Trophoblast cell (in vitro differentiated cells and primary cell): ENCODE measurements around the gene ZNF175.

ENCODE experiments used
- DNase-seq, 2 donors: peaks; one replicate each; pipeline ENCODE4 v3.0.0-alpha.2; 2016
- H2AFZ ChIP-seq: 2 replicates; pipeline ENCODE4 v1.6.1; 2013; ENCODE audit warnings: low read length, moderate library complexity, mild to moderate bottlenecking; ENCODE audit not compliant: insufficient read depth, poor library complexity
- H2AK5ac ChIP-seq: 2 replicates; pipeline ENCODE4 v1.6.1; 2013; ENCODE audit warnings: mild to moderate bottlenecking, low read length
- H2BK120ac ChIP-seq: 2 replicates; pipeline ENCODE4 v1.6.1; 2013; ENCODE audit warnings: low read length, mild to moderate bottlenecking, moderate library complexity; ENCODE audit not compliant: insufficient read depth, poor library complexity
- H2BK12ac ChIP-seq: 2 replicates; pipeline ENCODE4 v1.6.1; 2013; ENCODE audit warnings: mild to moderate bottlenecking, low read length, moderate library complexity
- H2BK5ac ChIP-seq: 2 replicates; pipeline ENCODE4 v1.6.1; 2013; ENCODE audit warnings: low read length, low read depth, moderate library complexity, mild to moderate bottlenecking; ENCODE audit not compliant: poor library complexity
- H3K14ac ChIP-seq: 2 replicates; pipeline ENCODE4 v1.6.1; 2013; ENCODE audit warnings: mild to moderate bottlenecking, low read length
- H3K18ac ChIP-seq: 2 replicates; pipeline ENCODE4 v1.6.1; 2013; ENCODE audit warnings: mild to moderate bottlenecking, low read length
- H3K23ac ChIP-seq: 2 replicates; pipeline ENCODE4 v1.6.1; 2013; ENCODE audit warnings: low read length
- H3K27ac ChIP-seq: 2 replicates; pipeline ENCODE4 v1.5.1; 2013; ENCODE audit warnings: low read depth, mild to moderate bottlenecking, inconsistent platforms, low read length, moderate library complexity
- H3K27me3 ChIP-seq: 2 replicates; pipeline ENCODE4 v1.6.1; 2013; ENCODE audit warnings: inconsistent platforms, mild to moderate bottlenecking, low read length, moderate library complexity; ENCODE audit not compliant: insufficient read depth
- H3K36me3 ChIP-seq, 2 experiments: 1 replicate in 1 of 2; 2 replicates in 1 of 2; pipeline ENCODE4 v1.6.1; 2013; ENCODE audit warnings: low read length in 2 of 2, mild to moderate bottlenecking in 2 of 2, moderate library complexity in 1 of 2; ENCODE audit not compliant: insufficient read depth in 2 of 2, control insufficient read depth in 1 of 2
- H3K4ac ChIP-seq: 2 replicates; pipeline ENCODE4 v1.6.1; 2013; ENCODE audit warnings: low read depth, mild to moderate bottlenecking, low read length, moderate library complexity
- H3K4me1 ChIP-seq, 2 experiments: 1 replicate in 1 of 2; 2 replicates in 1 of 2; pipeline ENCODE4 v1.6.1; 2013; ENCODE audit warnings: low read length in 2 of 2, mild to moderate bottlenecking in 2 of 2, moderate library complexity in 1 of 2; ENCODE audit not compliant: insufficient read depth in 2 of 2, control insufficient read depth in 1 of 2
- H3K4me2 ChIP-seq: 2 replicates; pipeline ENCODE4 v1.6.1; 2013; ENCODE audit warnings: inconsistent platforms, mild to moderate bottlenecking, low read length, moderate library complexity
- H3K4me3 ChIP-seq: 2 replicates; pipeline ENCODE4 v1.5.1; 2013; ENCODE audit warnings: mild to moderate bottlenecking, low read depth, low read length, inconsistent platforms
- H3K79me1 ChIP-seq: one replicate; pipeline ENCODE4 v1.6.1; 2013; ENCODE audit warnings: low read length
- H3K79me2 ChIP-seq: 2 replicates; pipeline ENCODE4 v1.6.1; 2013; ENCODE audit warnings: low read length, mild to moderate bottlenecking; ENCODE audit not compliant: control insufficient read depth, insufficient read depth, poor library complexity
- H3K9ac ChIP-seq: 2 replicates; pipeline ENCODE4 v1.6.1; 2013; ENCODE audit warnings: mild to moderate bottlenecking, low read length
- H3K9me3 ChIP-seq: 2 replicates; pipeline ENCODE4 v1.6.1; 2013; ENCODE audit warnings: low read depth, mild to moderate bottlenecking, control low read depth, inconsistent platforms, low read length; ENCODE audit not compliant: insufficient read depth
- H4K12ac ChIP-seq: 2 replicates; pipeline ENCODE4 v1.6.1; 2013; ENCODE audit warnings: low read depth, mild to moderate bottlenecking, low read length, moderate library complexity
- H4K8ac ChIP-seq: 2 replicates; pipeline ENCODE4 v1.6.1; 2013; ENCODE audit warnings: low read depth, mild to moderate bottlenecking, low read length, moderate library complexity
- H4K91ac ChIP-seq: one replicate; pipeline ENCODE4 v1.6.1; 2013; ENCODE audit warnings: low read depth, mild to moderate bottlenecking, low read length, moderate library complexity
- WGBS: extraction: QIAGEN DNeasy Blood & Tissue Kit; methylation state at CpG from one replicate; pipeline ENCODE4 v1.1.7; 2013; ENCODE audit warnings: missing lambda C conversion rate; ENCODE audit not compliant: insufficient read length, insufficient coverage; ENCODE audit errors: extremely low coverage; 5-methylcytosine and 5-hydroxymethylcytosine counted together

The ZNF175 gene

DNA sequence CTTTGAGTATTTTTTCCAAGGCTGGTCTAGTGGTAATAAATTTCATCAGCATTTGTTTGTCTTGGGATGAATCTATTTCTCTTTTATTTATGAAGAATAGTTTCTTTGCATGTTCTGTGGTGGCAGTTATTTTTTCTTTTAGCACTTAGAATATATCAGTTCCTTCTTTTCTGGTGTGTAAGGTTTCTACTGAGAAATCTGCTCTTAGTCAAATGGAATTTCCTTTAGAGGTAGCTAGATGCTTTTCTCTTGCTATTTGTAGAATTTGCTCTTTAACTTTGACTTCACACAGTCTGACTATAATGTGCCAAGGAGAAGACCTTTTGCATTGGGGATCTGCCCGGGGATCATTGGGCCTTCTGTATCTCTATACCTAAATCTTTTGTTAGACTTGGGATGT lies 35.5 kb upstream of the ZNF175 start:
- H3K14ac ChIP-seq, result no peak overlapping the region
- H3K9ac ChIP-seq, result no peak overlapping the region
- no peak for DNase-seq
- no peak overlapping the region for H3K23ac ChIP-seq
- no peak overlapping the region for H4K12ac ChIP-seq
- H3K4me3 ChIP-seq, result no peak overlapping the region
- no peak overlapping the region for H4K8ac ChIP-seq
- peaks cover 27% of the 10 kb centered on the region for H3K9me3 ChIP-seq
- no peak overlapping the region for H2AFZ ChIP-seq
- H3K79me2 ChIP-seq, result no peaks in the 10 kb centered on the region
- no peak overlapping the region for H2BK12ac ChIP-seq
- peak overlapping the region; percentile 46 for H3K27ac ChIP-seq
- peaks cover 0 to 7% of the 10 kb centered on the region in 2 experiments for H3K4me1 ChIP-seq
- no peak overlapping the region for H2BK5ac ChIP-seq
- no peaks in the 10 kb centered on the region for H3K36me3 ChIP-seq
- no peak overlapping the region for H2BK120ac ChIP-seq
- H3K27me3 ChIP-seq, result no peaks in the 10 kb centered on the region
- no peak overlapping the region for H3K4me2 ChIP-seq
- no peak overlapping the region for H4K91ac ChIP-seq
- no peak overlapping the region for H2AK5ac ChIP-seq
- no peak overlapping the region for H3K4ac ChIP-seq
- H3K79me1 ChIP-seq, result peaks cover under 1% of the 10 kb centered on the region
- no CpG with 5 or more reads among the region's 1 CpG for WGBS
- no peak overlapping the region for H3K18ac ChIP-seq

DNA sequence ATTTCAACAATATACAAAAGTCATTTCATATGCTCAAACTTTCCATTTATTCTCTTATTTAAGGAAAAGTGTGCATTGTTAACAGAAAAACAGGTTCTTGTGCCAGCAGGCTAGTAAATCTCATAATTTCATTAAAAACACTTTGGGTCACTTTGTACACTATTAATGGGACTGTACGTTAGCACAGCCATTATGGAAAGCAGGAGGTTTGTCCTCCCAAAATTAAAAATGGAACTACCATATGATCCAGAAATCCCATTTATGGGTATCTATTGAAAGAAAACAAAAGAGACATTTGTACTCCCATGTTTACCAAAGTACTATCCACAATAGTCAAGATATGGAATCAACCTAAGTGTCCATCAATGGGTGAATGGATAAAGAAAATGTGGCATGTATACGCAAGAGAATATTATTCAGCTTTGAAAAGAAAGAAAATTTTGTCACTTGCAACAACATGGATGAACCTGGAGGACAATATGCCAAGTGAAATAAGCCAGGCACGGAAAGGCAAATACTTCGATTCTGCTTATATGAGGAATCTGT lies 31.2 kb upstream of the ZNF175 start:
- Histone ChIP-seq H3K4me1 (peaks cover 4 to 6% of the 10 kb centered on the region in 2 experiments), H2BK12ac (no peak overlapping the region), H3K9me3 (peaks cover 34% of the 10 kb centered on the region), H3K18ac (no peak overlapping the region), H3K79me1 (peaks cover 8% of the 10 kb centered on the region), H3K36me3 (no peaks in the 10 kb centered on the region), H3K23ac (no peak overlapping the region), H3K4me2 (no peak overlapping the region), H3K27ac (no peak overlapping the region), H3K4ac (no peak overlapping the region), H2BK5ac (no peak overlapping the region), H4K12ac (no peak overlapping the region), H4K8ac (no peak overlapping the region), H2AK5ac (no peak overlapping the region), H3K27me3 (no peaks in the 10 kb centered on the region), H3K9ac (no peak overlapping the region), H3K14ac (no peak overlapping the region), H2AFZ (no peak overlapping the region), H3K79me2 (no peaks in the 10 kb centered on the region), H2BK120ac (no peak overlapping the region), H4K91ac (no peak overlapping the region), H3K4me3 (no peak overlapping the region)
- DNase-seq, result no peak
- no CpG with 5 or more reads among the region's 4 CpGs for WGBS

DNA sequence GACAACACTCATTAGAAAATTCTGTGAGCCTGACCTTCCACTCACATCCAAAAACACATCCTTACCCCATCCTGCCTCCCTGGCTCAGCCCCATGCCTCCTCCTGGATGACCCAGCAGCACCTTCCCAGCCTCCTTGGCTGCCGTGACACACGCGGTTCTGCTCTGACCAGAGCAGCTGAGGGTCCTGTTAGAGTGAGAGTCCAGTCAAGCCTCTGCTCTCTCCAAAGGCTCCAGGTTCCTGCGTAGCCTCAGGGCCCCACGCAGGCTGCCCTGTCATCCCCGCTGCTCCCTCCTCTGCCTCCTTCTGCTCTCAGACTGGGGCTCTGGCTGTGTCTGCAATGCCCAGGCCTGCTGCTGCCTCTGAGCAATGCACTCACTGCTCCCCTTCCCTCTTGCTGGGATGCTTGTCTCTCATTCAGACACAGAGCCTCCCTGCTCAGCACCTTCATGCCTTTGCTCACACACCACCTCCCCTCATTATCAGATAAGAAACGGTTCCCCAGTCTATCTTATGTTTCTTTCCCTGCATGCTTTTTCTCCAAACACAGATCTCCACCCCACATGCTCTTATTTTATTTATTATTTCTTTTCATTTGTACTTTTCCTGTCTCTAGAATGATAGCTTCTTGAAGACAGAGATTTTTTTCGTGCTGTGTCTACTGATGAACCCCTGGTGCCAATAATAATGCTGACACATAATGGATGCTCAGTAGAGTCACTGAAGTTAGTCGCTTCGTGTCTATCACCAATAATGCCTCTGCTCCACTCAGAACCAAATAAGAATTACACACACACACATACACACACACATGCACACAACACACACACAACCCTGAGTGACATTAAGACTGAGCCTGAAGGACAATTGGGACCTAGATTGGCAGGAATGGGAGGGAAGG lies 29.4 kb upstream of the ZNF175 start:
- Histone ChIP-seq H4K8ac (peak overlapping the region; percentile 3), H2AK5ac (no peak overlapping the region), H3K27me3 (no peaks in the 10 kb centered on the region), H3K27ac (peak overlapping the region; percentile 40), H3K36me3 (no peaks in the 10 kb centered on the region), H3K79me1 (peaks cover 13% of the 10 kb centered on the region), H3K18ac (peak overlapping the region; percentile 31), H2BK120ac (peak overlapping the region; percentile 29), H3K4ac (no peak overlapping the region), H2BK5ac (peak overlapping the region; percentile 35), H3K9ac (no peak overlapping the region), H3K4me1 (peaks cover 8 to 9% of the 10 kb centered on the region in 2 experiments), H4K91ac (peak overlapping the region; percentile 62), H3K79me2 (no peaks in the 10 kb centered on the region), H3K9me3 (peaks cover 43% of the 10 kb centered on the region), H2BK12ac (peak overlapping the region; percentile 13), H2AFZ (no peak overlapping the region), H3K14ac (peak overlapping the region; percentile 16), H3K23ac (no peak overlapping the region), H3K4me2 (no peak overlapping the region), H4K12ac (no peak overlapping the region), H3K4me3 (no peak overlapping the region)
- WGBS, result no CpG with 5 or more reads among the region's 10 CpGs
- DNase-seq, result no peak

DNA sequence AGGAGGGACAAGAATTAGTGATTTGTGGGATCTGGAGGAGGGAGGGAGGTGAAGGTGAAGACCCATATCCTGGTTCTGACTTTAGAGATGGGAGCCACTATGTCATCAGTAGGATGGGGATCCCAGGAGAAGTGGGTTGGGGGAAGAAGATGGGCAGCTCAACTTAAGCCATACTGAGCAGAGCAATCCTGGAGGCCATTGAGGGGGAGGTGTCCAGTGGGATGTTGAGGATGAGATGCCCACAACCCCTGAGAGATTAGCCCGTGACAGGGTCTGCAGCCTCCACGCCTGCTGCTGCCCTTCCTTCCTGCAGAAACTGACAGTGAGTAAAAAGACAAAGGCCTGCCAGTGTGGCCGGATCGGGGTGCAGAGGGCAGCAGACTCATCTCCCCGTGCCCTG lies 28.4 kb upstream of the ZNF175 start:
- Histone ChIP-seq H4K12ac (no peak overlapping the region), H3K23ac (no peak overlapping the region), H3K4me3 (no peak overlapping the region), H3K18ac (no peak overlapping the region), H3K4me2 (no peak overlapping the region), H3K79me1 (peaks cover 17% of the 10 kb centered on the region), H3K79me2 (no peaks in the 10 kb centered on the region), H3K4me1 (peaks cover 13 to 14% of the 10 kb centered on the region in 2 experiments), H3K9ac (no peak overlapping the region), H3K14ac (peak overlapping the region; percentile 7), H3K27ac (no peak overlapping the region), H2BK5ac (no peak overlapping the region), H3K9me3 (peaks cover 47% of the 10 kb centered on the region), H3K4ac (no peak overlapping the region), H3K27me3 (no peaks in the 10 kb centered on the region), H2BK120ac (peak overlapping the region; percentile 46), H4K8ac (no peak overlapping the region), H3K36me3 (no peaks in the 10 kb centered on the region), H2AK5ac (no peak overlapping the region), H2AFZ (no peak overlapping the region), H4K91ac (peak overlapping the region; percentile 59), H2BK12ac (peak overlapping the region; percentile 64)
- no peak for DNase-seq
- no CpG with 5 or more reads among the region's 5 CpGs for WGBS
